Subcutaneous abdominal adipose tissue (tissue), 5 donors: ENCODE measurements around the gene ADPGK.
"Not testable (repeated sequence)": the region's sequence is repeated elsewhere in the genome, so short reads cannot be mapped to it uniquely, and the experiment has no call there.

Experiments
- H3K27ac ChIP-seq: one replicate; pipeline ENCODE4 v1.7.0; 2013; ENCODE audit warnings: low read depth, mild to moderate bottlenecking, inconsistent platforms, low read length, moderate library complexity
- H3K27me3 ChIP-seq, 5 donors: one replicate each; pipeline ENCODE4 v1.7.0; 2013; ENCODE audit warnings: low read length in 5 of 5, inconsistent platforms in 1 of 5; ENCODE audit not compliant: control insufficient read depth in 5 of 5, insufficient read depth in 4 of 5
- H3K36me3 ChIP-seq, 5 donors: one replicate each; pipeline ENCODE4 v1.7.0; 2013; ENCODE audit warnings: low read length in 5 of 5; ENCODE audit not compliant: control insufficient read depth in 5 of 5, insufficient read depth in 5 of 5
- H3K4me1 ChIP-seq, 5 donors: one replicate each; pipeline ENCODE4 v1.7.0; 2013; ENCODE audit warnings: low read length in 5 of 5, mild to moderate bottlenecking in 3 of 5, moderate library complexity in 1 of 5; ENCODE audit not compliant: control insufficient read depth in 5 of 5, insufficient read depth in 5 of 5
- H3K4me3 ChIP-seq, 5 donors: one replicate each; pipeline ENCODE4 v1.7.0; 2013; ENCODE audit warnings: low read length in 5 of 5, low read depth in 1 of 5
- H3K9ac ChIP-seq, 5 donors: one replicate each; pipeline ENCODE4 v1.7.0; 2013; ENCODE audit warnings: low read length in 5 of 5, mild to moderate bottlenecking in 4 of 5, moderate library complexity in 3 of 5
- H3K9me3 ChIP-seq, 5 donors: one replicate each; pipeline ENCODE4 v1.7.0; 2013; ENCODE audit warnings: low read length in 5 of 5; ENCODE audit not compliant: control insufficient read depth in 5 of 5
- donor health status: healthy.
- donor health status: healthy.
- donor health status: healthy.
- donor health status: healthy.
- donor health status: healthy.

ADPGK gene

GRCh38 chr15:72807346-72807745, 23.8 kb upstream of the ADPGK start:
- H3K9me3 ChIP-seq, result not testable (repeated sequence)

GRCh38 chr15:72803006-72803405, 19.4 kb upstream of the ADPGK start:
- H3K27ac ChIP-seq, result no peak overlapping the region
- H3K4me3 ChIP-seq, result no peak overlapping the region
- peaks cover 0 to 19% (median 11%) of the 10 kb centered on the region in 5 donors for H3K4me1 ChIP-seq
- no peak overlapping the region for H3K9ac ChIP-seq
- H3K36me3 ChIP-seq, result no peaks in the 10 kb centered on the region
- H3K27me3 ChIP-seq, result peaks cover 0 to 4% (median 0%) of the 10 kb centered on the region in 5 donors
- no peaks in the 10 kb centered on the region for H3K9me3 ChIP-seq

More at GRCh38 chr15:72807346-72807745, 23.8 kb upstream of the ADPGK start:
- not testable (repeated sequence) for H3K4me1 ChIP-seq, H3K27ac ChIP-seq, H3K27me3 ChIP-seq, H3K4me3 ChIP-seq, H3K9ac ChIP-seq, H3K36me3 ChIP-seq

- Histone ChIP-seq H3K27ac (no peak overlapping the region), H3K27me3 (peaks cover 0 to 7% (median 0%) of the 10 kb centered on the region in 5 donors), H3K9ac (no peak overlapping the region), H3K36me3 (no peaks in the 10 kb centered on the region), H3K4me3 (no peak overlapping the region), H3K4me1 (peaks cover 0 to 24% (median 18%) of the 10 kb centered on the region in 5 donors), H3K9me3 (no peaks in the 10 kb centered on the region)
Measured at GRCh38 chr15:72801590-72802325, 18.2 kb upstream of the ADPGK start.

- H3K4me3 ChIP-seq, result no peak overlapping the region
Measured at GRCh38 chr15:72800833-72801481, 17.4 kb upstream of the ADPGK start.

GRCh38 chr15:72797834-72798233, 14.3 kb upstream of the ADPGK start:
- no peak overlapping the region for H3K27ac ChIP-seq

More at GRCh38 chr15:72800833-72801481, 17.4 kb upstream of the ADPGK start:
- Histone ChIP-seq H3K36me3 (no peaks in the 10 kb centered on the region), H3K27me3 (peaks cover 0 to 11% (median 3%) of the 10 kb centered on the region in 5 donors), H3K27ac (no peak overlapping the region), H3K4me1 (peaks cover 0 to 30% (median 23%) of the 10 kb centered on the region in 5 donors), H3K9me3 (no peaks in the 10 kb centered on the region), H3K9ac (peak overlapping the region in 1 of 5 donors; percentile 8)

GRCh38 chr15:72797338-72797689, 13.8 kb upstream of the ADPGK start:
- H3K27me3 ChIP-seq, result peaks cover 0 to 11% (median 3%) of the 10 kb centered on the region in 5 donors
- peak overlapping the region in 3 of 5 donors; percentile 60 to 80 (median 63) for H3K9ac ChIP-seq
- peak overlapping the region in 4 of 5 donors; percentile 58 to 72 (median 67) for H3K4me3 ChIP-seq
- H3K9me3 ChIP-seq, result no peaks in the 10 kb centered on the region
- peaks cover 0 to 30% (median 23%) of the 10 kb centered on the region in 5 donors for H3K4me1 ChIP-seq
- H3K36me3 ChIP-seq, result no peaks in the 10 kb centered on the region
- H3K27ac ChIP-seq, result no peak overlapping the region

More at GRCh38 chr15:72797834-72798233, 14.3 kb upstream of the ADPGK start:
- Histone ChIP-seq H3K27me3 (peaks cover 0 to 11% (median 3%) of the 10 kb centered on the region in 5 donors), H3K9ac (no peak overlapping the region), H3K4me3 (no peak overlapping the region), H3K9me3 (no peaks in the 10 kb centered on the region), H3K4me1 (peaks cover 0 to 30% (median 23%) of the 10 kb centered on the region in 5 donors), H3K36me3 (no peaks in the 10 kb centered on the region)

GRCh38 chr15:72796515-72797337, 13.2 kb upstream of the ADPGK start:
- Histone ChIP-seq H3K27me3 (peaks cover 0 to 11% (median 3%) of the 10 kb centered on the region in 5 donors), H3K36me3 (no peaks in the 10 kb centered on the region), H3K9ac (peak overlapping the region in 4 of 5 donors; percentile 26 to 80 (median 62)), H3K27ac (no peak overlapping the region), H3K9me3 (no peaks in the 10 kb centered on the region), H3K4me3 (peak overlapping the region; percentile 58 to 72 (median 66)), H3K4me1 (peaks cover 0 to 30% (median 23%) of the 10 kb centered on the region in 5 donors)

GRCh38 chr15:72796210-72796514, 12.6 kb upstream of the ADPGK start:
- Histone ChIP-seq H3K27me3 (peaks cover 0 to 7% (median 3%) of the 10 kb centered on the region in 5 donors), H3K4me3 (peak overlapping the region; percentile 58 to 72 (median 66)), H3K36me3 (no peaks in the 10 kb centered on the region), H3K4me1 (peaks cover 0 to 26% (median 23%) of the 10 kb centered on the region in 5 donors), H3K27ac (no peak overlapping the region), H3K9me3 (no peaks in the 10 kb centered on the region), H3K9ac (peak overlapping the region in 1 of 5 donors; percentile 26)

GRCh38 chr15:72793766-72794660, 10.5 kb upstream of the ADPGK start:
- Histone ChIP-seq H3K9ac (no peak overlapping the region), H3K4me1 (peaks cover 0 to 15% (median 12%) of the 10 kb centered on the region in 5 donors), H3K36me3 (no peaks in the 10 kb centered on the region), H3K27ac (no peak overlapping the region), H3K9me3 (no peaks in the 10 kb centered on the region), H3K4me3 (no peak overlapping the region), H3K27me3 (peaks cover 0 to 7% (median 3%) of the 10 kb centered on the region in 5 donors)
